Mammary epithelial cell (primary cell): ENCODE measurements around the gene HS2ST1.

Source experiments
- CTCF ChIP-seq, 2 donors: IDR thresholded peaks in 1 of 2; conservative IDR thresholded peaks in 1 of 2; 2 replicates each; pipeline ENCODE4 v1.5.1; 2011 to 2012; ENCODE audit warnings: inconsistent platforms in 2 of 2, low read length in 2 of 2, mild to moderate bottlenecking in 2 of 2, control low read depth in 1 of 2, low read depth in 1 of 2; ENCODE audit not compliant: insufficient read depth in 1 of 2; ENCODE audit errors: extremely low read depth in 1 of 2
- EZH2 ChIP-seq: IDR thresholded peaks from 2 replicates; pipeline ENCODE4 v1.6.1; 2012; ENCODE audit warnings: low read length, inconsistent platforms, borderline replicate concordance

- TF ChIP-seq CTCF (conservative IDR thresholded peaks at IDR 0.05 in 1 of 2, IDR thresholded peaks at IDR 0.05 in 1 of 2; ENCODE audit: extremely low read depth in 1 of 2, insufficient read depth in 1 of 2, low read depth in 1 of 2, low read length in 2 of 2) (no peak), EZH2 (no peak)
Observed at GRCh38 chr1:87150143-87150542, 235.7 kb downstream of the HS2ST1 start.
